ENCODE data around the gene PRSS8.
"Not testable (repeated sequence)": the region's sequence is repeated elsewhere in the genome, so short reads cannot be mapped to it uniquely, and the experiment has no call there.

PRSS8 gene

GRCh38 chr16:31145398-31145990 lies 10.0 kb upstream of the PRSS8 start:
- DNase-seq (ENCODE audit: low read depth in 1 of 2, low spot score in 1 of 2) = no peak

- not testable (repeated sequence) for DNase-seq (ENCODE audit: low read depth in 1 of 2, low spot score in 1 of 2)
Observed at GRCh38 chr16:31144418-31144817, 8.9 kb upstream of the PRSS8 start.

- DNase-seq (ENCODE audit: low read depth in 1 of 2, low spot score in 1 of 2) = no peak
Observed at GRCh38 chr16:31143694-31144148, 8.2 kb upstream of the PRSS8 start.

- DNase-seq (ENCODE audit: low read depth in 1 of 2, low spot score in 1 of 2) = no peak
Observed at GRCh38 chr16:31143011-31143693, 7.6 kb upstream of the PRSS8 start.

GRCh38 chr16:31142109-31143010 lies 6.8 kb upstream of the PRSS8 start:
- DNase-seq (ENCODE audit: low read depth in 1 of 2, low spot score in 1 of 2) = peak; percentile 92 to 96

- no peak for DNase-seq (ENCODE audit: low read depth in 1 of 2, low spot score in 1 of 2)
Observed at GRCh38 chr16:31141489-31142108, 6.1 kb upstream of the PRSS8 start.

GRCh38 chr16:31141071-31141469 lies 5.5 kb upstream of the PRSS8 start:
- not testable (repeated sequence) for DNase-seq (ENCODE audit: low read depth in 1 of 2, low spot score in 1 of 2)

- DNase-seq (ENCODE audit: low read depth in 1 of 2, low spot score in 1 of 2) = no peak
Observed at GRCh38 chr16:31138621-31139578, 3.4 kb upstream of the PRSS8 start.

GRCh38 chr16:31136822-31137499 lies 1.4 kb upstream of the PRSS8 start:
- not testable (repeated sequence) for DNase-seq (ENCODE audit: low read depth in 1 of 2, low spot score in 1 of 2)

- no peak for DNase-seq (ENCODE audit: low read depth in 1 of 2, low spot score in 1 of 2)
Observed at GRCh38 chr16:31136287-31136662, 748 bp upstream of the PRSS8 start.

- no peak for DNase-seq (ENCODE audit: low read depth in 1 of 2, low spot score in 1 of 2)
Observed at GRCh38 chr16:31134625-31135534, 647 bp downstream of the PRSS8 start.

GRCh38 chr16:31134091-31134571 lies 1.4 kb downstream of the PRSS8 start:
- no peak for DNase-seq (ENCODE audit: low read depth in 1 of 2, low spot score in 1 of 2)

- DNase-seq (ENCODE audit: low read depth in 1 of 2, low spot score in 1 of 2) = no peak
Observed at GRCh38 chr16:31133046-31133501, 2.5 kb downstream of the PRSS8 start.

- no peak for DNase-seq (ENCODE audit: low read depth in 1 of 2, low spot score in 1 of 2)
Observed at GRCh38 chr16:31132303-31132979, 3.1 kb downstream of the PRSS8 start.

- DNase-seq (ENCODE audit: low read depth in 1 of 2, low spot score in 1 of 2) = no peak
Observed at GRCh38 chr16:31131841-31132271, 3.7 kb downstream of the PRSS8 start.

GRCh38 chr16:31131416-31131815 lies 4.1 kb downstream of the PRSS8 start:
- no peak for DNase-seq (ENCODE audit: low read depth in 1 of 2, low spot score in 1 of 2)

GRCh38 chr16:31130899-31131298 lies 4.6 kb downstream of the PRSS8 start:
- no peak for DNase-seq (ENCODE audit: low read depth in 1 of 2, low spot score in 1 of 2)

Data from activated T-helper 1 cell treated with anti-CD3 and anti-CD28 coated beads, Interleukin-2, amount 50 U/mL, for 16 hours (primary cell).